ENCODE measurements around the gene COL15A1. TPM values are rescaled to one million over a fixed set of nuclear protein-coding genes. Genes with fewer than 3 reads are reported as not detected.

The COL15A1 gene
- total RNA-seq, 2 donors from 2014 or later, result 0.11 to 0.82 TPM

GRCh38 chr9:98966676-98967075 is 23.0 kb downstream of the COL15A1 start:
- ATAC-seq (replicated peaks), result no peak
- Mint-ChIP-seq H3K9me3 (no peaks in the 10 kb centered on the region), H3K27ac (no peak overlapping the region), H3K27me3 (peaks cover 4% of the 10 kb centered on the region), H3K4me3 (no peak overlapping the region), H3K36me3 (ENCODE audit: low read depth) (no peaks in the 10 kb centered on the region), H3K4me1 (no peaks in the 10 kb centered on the region)

DNA sequence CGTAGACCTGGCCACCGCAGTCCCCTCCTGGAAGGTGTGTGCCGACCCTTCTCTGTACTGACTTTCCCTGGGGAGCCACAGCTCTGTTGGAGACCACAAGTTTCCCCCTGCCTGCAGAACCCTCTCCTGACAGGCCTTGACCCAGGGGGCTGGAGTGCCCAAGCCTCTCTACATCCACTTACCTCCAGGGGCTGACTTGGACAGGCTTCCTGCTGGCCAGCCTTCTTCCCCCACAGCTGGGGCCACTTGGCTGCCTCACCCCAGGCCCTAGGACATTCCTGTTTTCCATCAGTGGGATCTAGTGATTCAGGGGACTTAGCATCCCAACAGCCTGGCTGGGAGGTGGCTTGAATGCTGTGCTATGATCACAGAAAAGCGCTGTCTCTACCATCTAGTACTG is 23.6 kb downstream of the COL15A1 start:
- Mint-ChIP-seq H3K4me1 (no peaks in the 10 kb centered on the region), H3K36me3 (ENCODE audit: low read depth) (no peaks in the 10 kb centered on the region), H3K27me3 (peaks cover 4% of the 10 kb centered on the region), H3K27ac (no peak overlapping the region), H3K4me3 (no peak overlapping the region), H3K9me3 (no peaks in the 10 kb centered on the region)
- ATAC-seq (replicated peaks), result no peak

DNA sequence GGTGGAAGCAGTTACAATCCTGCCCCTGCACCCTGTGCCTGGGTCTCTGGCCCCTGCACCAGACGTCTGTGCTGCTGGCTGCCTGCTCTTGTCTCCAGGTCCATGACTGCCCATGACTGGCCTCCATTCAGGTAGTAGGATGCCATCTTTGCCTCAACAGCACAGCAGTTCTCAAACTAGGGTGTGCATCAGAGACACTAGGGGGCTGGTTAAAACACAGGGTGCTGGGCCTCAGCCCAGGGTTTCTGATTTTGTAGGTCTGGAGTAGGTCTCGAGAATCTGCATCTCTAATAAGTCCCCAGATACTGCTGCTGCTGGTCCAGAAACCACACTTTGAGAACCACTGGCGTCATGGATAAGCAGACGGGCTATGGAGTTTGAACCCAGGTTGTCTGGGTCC is 24.0 kb downstream of the COL15A1 start:
- H3K4me3 Mint-ChIP-seq, result no peak overlapping the region
- no peaks in the 10 kb centered on the region for H3K4me1 Mint-ChIP-seq
- no peak overlapping the region for H3K27ac Mint-ChIP-seq
- H3K9me3 Mint-ChIP-seq, result no peaks in the 10 kb centered on the region
- no peak for ATAC-seq (replicated peaks)
- peaks cover 4% of the 10 kb centered on the region for H3K27me3 Mint-ChIP-seq
- no peaks in the 10 kb centered on the region for H3K36me3 Mint-ChIP-seq (ENCODE audit: low read depth)

DNA sequence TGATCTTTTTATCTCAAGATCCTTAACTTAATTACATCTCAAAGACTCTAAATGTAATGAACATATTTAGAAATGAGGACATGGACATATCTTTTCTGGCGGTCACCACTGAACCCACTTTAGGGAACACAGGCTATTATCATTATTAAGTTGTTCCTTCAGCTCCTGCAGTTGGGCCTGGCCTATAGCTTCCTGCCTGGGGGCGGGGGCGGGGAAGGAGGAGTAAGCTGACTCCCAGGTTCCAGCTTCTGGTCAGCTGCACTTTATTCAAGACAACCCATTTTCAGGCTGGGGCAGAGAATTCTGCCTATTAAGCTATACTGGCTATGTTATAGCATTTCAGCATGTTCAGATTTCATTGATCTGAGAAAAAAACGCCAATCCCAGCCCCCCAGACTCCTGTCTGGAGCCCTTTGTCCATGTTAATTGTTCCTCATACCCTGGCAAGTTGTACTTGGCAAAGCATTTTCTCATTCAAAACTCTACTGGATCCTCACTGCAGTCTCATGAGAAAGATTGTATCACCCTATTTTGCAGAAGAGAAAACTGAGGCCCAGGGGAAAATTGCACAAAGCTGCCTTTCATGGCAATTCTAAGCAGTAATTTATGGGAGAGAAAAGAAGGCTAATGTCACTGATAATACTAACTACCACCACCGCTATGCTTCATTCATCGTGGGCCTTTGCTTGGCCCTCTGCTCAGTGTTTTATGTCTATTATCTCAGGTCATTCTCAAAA is 25.1 kb downstream of the COL15A1 start:
- no peak for ATAC-seq (replicated peaks)
- Mint-ChIP-seq H3K9me3 (no peaks in the 10 kb centered on the region), H3K4me1 (no peaks in the 10 kb centered on the region), H3K4me3 (no peak overlapping the region), H3K27ac (no peak overlapping the region), H3K36me3 (ENCODE audit: low read depth) (no peaks in the 10 kb centered on the region), H3K27me3 (peaks cover 7% of the 10 kb centered on the region)

- H3K9me3 Mint-ChIP-seq, result no peaks in the 10 kb centered on the region
- H3K36me3 Mint-ChIP-seq (ENCODE audit: low read depth), result no peaks in the 10 kb centered on the region
- no peak for ATAC-seq (replicated peaks)
- no peaks in the 10 kb centered on the region for H3K4me1 Mint-ChIP-seq
- peaks cover 9% of the 10 kb centered on the region for H3K27me3 Mint-ChIP-seq
- no peak overlapping the region for H3K4me3 Mint-ChIP-seq
- no peak overlapping the region for H3K27ac Mint-ChIP-seq
These were observed 26.9 kb downstream of the COL15A1 start for GRCh38 chr9:98970532-98971041.

- Mint-ChIP-seq H3K27ac (no peak overlapping the region), H3K4me1 (no peaks in the 10 kb centered on the region), H3K36me3 (ENCODE audit: low read depth) (no peaks in the 10 kb centered on the region), H3K9me3 (no peaks in the 10 kb centered on the region), H3K4me3 (no peak overlapping the region), H3K27me3 (peaks cover 14% of the 10 kb centered on the region)
- no peak for ATAC-seq (replicated peaks)
These were observed 27.6 kb downstream of the COL15A1 start for GRCh38 chr9:98971168-98971914.

- Mint-ChIP-seq H3K4me1 (no peaks in the 10 kb centered on the region), H3K27ac (no peak overlapping the region), H3K36me3 (ENCODE audit: low read depth) (no peaks in the 10 kb centered on the region), H3K9me3 (no peaks in the 10 kb centered on the region), H3K4me3 (no peak overlapping the region), H3K27me3 (peaks cover 14% of the 10 kb centered on the region)
- no peak for ATAC-seq (replicated peaks)
These were observed 28.2 kb downstream of the COL15A1 start for GRCh38 chr9:98971915-98972223.

DNA sequence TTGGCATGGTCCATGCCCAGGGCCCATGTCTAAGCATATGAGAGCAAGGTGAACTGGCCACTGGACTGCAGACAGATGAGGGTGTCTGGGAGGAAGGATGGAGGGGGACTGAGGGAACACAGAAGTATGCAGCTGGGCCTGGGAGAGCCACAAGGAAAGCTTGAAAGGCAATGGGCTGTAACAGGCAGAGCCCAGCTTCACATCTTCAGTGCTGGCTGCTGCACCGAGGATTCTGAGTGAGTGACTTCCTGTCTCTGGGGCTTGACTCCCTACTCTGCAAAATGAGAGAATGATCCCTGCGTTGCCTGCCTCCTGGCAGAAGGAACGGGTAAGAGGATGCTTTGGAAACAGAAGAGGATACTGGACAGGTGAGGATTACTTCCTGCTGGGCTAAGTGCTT is 29.0 kb downstream of the COL15A1 start:
- no peaks in the 10 kb centered on the region for H3K4me1 Mint-ChIP-seq
- no peak overlapping the region for H3K27ac Mint-ChIP-seq
- no peaks in the 10 kb centered on the region for H3K9me3 Mint-ChIP-seq
- ATAC-seq (replicated peaks), result no peak
- peaks cover 14% of the 10 kb centered on the region for H3K27me3 Mint-ChIP-seq
- no peaks in the 10 kb centered on the region for H3K36me3 Mint-ChIP-seq (ENCODE audit: low read depth)
- H3K4me3 Mint-ChIP-seq, result no peak overlapping the region

GRCh38 chr9:98973171-98973570 is 29.5 kb downstream of the COL15A1 start:
- Mint-ChIP-seq H3K27ac (no peak overlapping the region), H3K4me3 (no peak overlapping the region), H3K9me3 (no peaks in the 10 kb centered on the region), H3K27me3 (peaks cover 14% of the 10 kb centered on the region), H3K4me1 (no peaks in the 10 kb centered on the region), H3K36me3 (ENCODE audit: low read depth) (no peaks in the 10 kb centered on the region)
- no peak for ATAC-seq (replicated peaks)

DNA sequence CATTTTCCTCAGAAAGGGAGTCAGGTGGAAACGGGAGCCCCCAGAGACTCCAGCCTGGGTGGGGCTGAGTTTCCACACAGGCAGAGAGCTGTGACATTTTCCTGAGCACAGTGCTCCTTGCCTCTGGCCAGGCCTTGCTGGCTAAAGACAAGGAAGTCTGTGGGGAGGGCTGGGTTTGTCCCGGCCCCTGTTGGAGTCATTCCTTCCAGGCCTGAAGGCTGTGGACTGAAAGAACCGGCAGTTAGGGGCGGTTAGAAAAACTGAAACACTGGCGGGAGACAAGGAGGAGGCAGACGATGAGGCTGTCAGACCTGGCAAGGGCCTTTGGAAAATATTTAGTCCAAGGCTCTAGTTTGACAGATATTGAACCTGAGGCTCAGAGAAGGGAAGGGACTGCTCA is 29.9 kb downstream of the COL15A1 start:
- no peak overlapping the region for H3K4me3 Mint-ChIP-seq
- peaks cover 14% of the 10 kb centered on the region for H3K27me3 Mint-ChIP-seq
- H3K27ac Mint-ChIP-seq, result no peak overlapping the region
- no peak for ATAC-seq (replicated peaks)
- H3K9me3 Mint-ChIP-seq, result no peaks in the 10 kb centered on the region
- no peaks in the 10 kb centered on the region for H3K36me3 Mint-ChIP-seq (ENCODE audit: low read depth)
- no peaks in the 10 kb centered on the region for H3K4me1 Mint-ChIP-seq

DNA sequence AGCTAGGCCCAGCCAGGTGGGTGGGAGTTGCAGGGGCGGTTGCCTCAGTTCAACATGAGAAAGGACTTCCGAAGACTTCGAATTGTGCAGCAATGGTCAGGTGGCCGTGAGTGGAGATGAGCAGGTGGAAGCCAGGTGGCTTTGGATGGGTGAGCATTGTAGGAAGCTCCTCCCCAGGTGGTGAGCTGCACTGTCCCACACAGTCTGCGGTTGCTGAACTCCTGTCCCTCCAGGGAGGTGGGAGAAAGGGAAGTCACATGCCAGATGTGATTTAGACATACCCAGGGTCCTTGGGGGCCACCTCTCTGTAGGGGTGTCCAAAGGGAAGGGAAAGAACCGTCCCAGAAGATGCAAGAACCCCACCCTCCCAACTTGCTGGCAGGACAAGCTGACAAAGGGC is 30.4 kb downstream of the COL15A1 start:
- H3K27me3 Mint-ChIP-seq, result peaks cover 14% of the 10 kb centered on the region
- no peak overlapping the region for H3K4me3 Mint-ChIP-seq
- ATAC-seq (replicated peaks), result no peak
- H3K36me3 Mint-ChIP-seq (ENCODE audit: low read depth), result no peaks in the 10 kb centered on the region
- H3K9me3 Mint-ChIP-seq, result no peaks in the 10 kb centered on the region
- no peaks in the 10 kb centered on the region for H3K4me1 Mint-ChIP-seq
- H3K27ac Mint-ChIP-seq, result no peak overlapping the region

DNA sequence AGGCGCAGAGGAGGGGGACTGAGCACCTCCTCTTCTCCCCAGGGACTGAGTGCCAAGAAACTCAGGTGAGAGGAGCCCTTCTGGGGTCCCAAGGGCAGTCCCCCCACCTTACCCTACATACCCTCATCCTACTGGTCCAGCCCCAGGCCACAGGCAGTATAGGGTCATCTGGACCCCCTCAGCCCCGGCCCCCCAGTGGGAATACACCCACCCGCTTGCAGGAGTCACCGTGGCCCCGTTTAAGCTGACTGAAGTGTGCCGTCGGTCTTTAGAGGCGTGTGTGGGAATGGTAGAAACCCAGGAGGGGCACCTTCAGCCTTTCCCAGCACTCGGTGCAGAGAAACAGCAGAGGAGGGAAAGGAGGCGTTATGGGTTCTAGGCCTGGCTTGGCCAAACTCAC is 30.8 kb downstream of the COL15A1 start:
- no peaks in the 10 kb centered on the region for H3K9me3 Mint-ChIP-seq
- ATAC-seq (replicated peaks), result peak; percentile 4
- no peaks in the 10 kb centered on the region for H3K4me1 Mint-ChIP-seq
- H3K4me3 Mint-ChIP-seq, result no peak overlapping the region
- no peak overlapping the region for H3K27ac Mint-ChIP-seq
- H3K36me3 Mint-ChIP-seq (ENCODE audit: low read depth), result no peaks in the 10 kb centered on the region
- peaks cover 14% of the 10 kb centered on the region for H3K27me3 Mint-ChIP-seq

- no peak overlapping the region for H3K27ac Mint-ChIP-seq
- peak overlapping the region; percentile 39 for H3K4me3 Mint-ChIP-seq
- peaks cover 14% of the 10 kb centered on the region for H3K27me3 Mint-ChIP-seq
- peak; percentile 93 for ATAC-seq (replicated peaks)
- H3K9me3 Mint-ChIP-seq, result no peaks in the 10 kb centered on the region
- no peaks in the 10 kb centered on the region for H3K36me3 Mint-ChIP-seq (ENCODE audit: low read depth)
- H3K4me1 Mint-ChIP-seq, result no peaks in the 10 kb centered on the region
These were observed 31.4 kb downstream of the COL15A1 start for GRCh38 chr9:98974994-98975712.

GRCh38 chr9:98975838-98976237 is 32.1 kb downstream of the COL15A1 start:
- peaks cover 10% of the 10 kb centered on the region for H3K27me3 Mint-ChIP-seq

GRCh38 chr9:98977246-98977714 is 33.6 kb downstream of the COL15A1 start:
- no peaks in the 10 kb centered on the region for H3K4me1 Mint-ChIP-seq
- H3K9me3 Mint-ChIP-seq, result no peaks in the 10 kb centered on the region
- H3K27me3 Mint-ChIP-seq, result peaks cover 10% of the 10 kb centered on the region
- ATAC-seq (replicated peaks), result no peak
- H3K36me3 Mint-ChIP-seq (ENCODE audit: low read depth), result no peaks in the 10 kb centered on the region
- H3K4me3 Mint-ChIP-seq, result no peak overlapping the region
- no peak overlapping the region for H3K27ac Mint-ChIP-seq

More at GRCh38 chr9:98975838-98976237, 32.1 kb downstream of the COL15A1 start:
- no peak overlapping the region for H3K27ac Mint-ChIP-seq
- H3K36me3 Mint-ChIP-seq (ENCODE audit: low read depth), result no peaks in the 10 kb centered on the region
- no peaks in the 10 kb centered on the region for H3K4me1 Mint-ChIP-seq
- no peak overlapping the region for H3K4me3 Mint-ChIP-seq
- no peak for ATAC-seq (replicated peaks)
- no peaks in the 10 kb centered on the region for H3K9me3 Mint-ChIP-seq
